GM11168 (cell line): Measurements from ENCODE around the gene SCRN3.

Source experiments
- in situ Hi-C: fragments of 300-500 bp; cut with MboI; formaldehyde crosslinking; loops from one replicate; pipeline ENCODE4 v1.12.0; 2022; ENCODE audit warnings: low sequenced_read_pairs; ENCODE audit not compliant: unreplicated experiment

SCRN3 gene

GRCh38 chr2:174473796-174474195 lies 78.3 kb downstream of the SCRN3 start:
- in situ Hi-C loops: loop anchor here (5.0 kb wide), 1 partner anchor 49 kb away; no protein-coding TSS in a partner anchor

- in situ Hi-C loops: no loop called here
Observed at GRCh38 chr2:174477759-174478158, 82.2 kb downstream of the SCRN3 start.
